SK-N-SH (cell line): ENCODE results near the gene LRMDA. TPM values are rescaled to one million over a fixed set of nuclear protein-coding genes. Genes with fewer than 3 reads are reported as not detected.

Source experiments
- CTCF ChIA-PET: fragments of 300-600, 350-600 bp; formaldehyde crosslinking; extraction: SDS; loops from one replicate; lab custom pipeline; 2021; lab: Yijun Ruan, JAX
- POLR2A ChIA-PET: fragments of 350-600 bp; sonication (Branson Sonifier 250); formaldehyde crosslinking; extraction: SDS; loops from one replicate; lab custom pipeline; 2020; ENCODE audit warnings: antibody characterized with exemption, inconsistent platforms; lab: Yijun Ruan, JAX
- DNase-seq: peaks from one replicate; pipeline ENCODE4 v3.0.0; 2012
- H2AFZ ChIP-seq: fragments of 200-600 bp; sonication (generic); 2 replicates; pipeline ENCODE4 v1.8.1; 2016; ENCODE audit warnings: antibody characterized with exemption, mild to moderate bottlenecking, low read depth
- H3F3A ChIP-seq: fragments of 200-600 bp; sonication (generic); replicated peaks from 2 replicates; pipeline ENCODE3; 2016; ENCODE audit warnings: antibody characterized with exemption, mild to moderate bottlenecking; ENCODE audit not compliant: insufficient read depth
- H3K27ac ChIP-seq, 2 experiments: fragments of 200-500 bp in 1 of 2; fragments of 200-600 bp in 1 of 2; sonication (Bioruptor generic) in 1 of 2; sonication (generic), shearing (Covaris generic) in 1 of 2; 2 replicates each; pipeline versions ENCODE4 v1.5.1 to v1.6.1; 2014 to 2016; ENCODE audit warnings: low read depth in 2 of 2, inconsistent platforms in 1 of 2, low read length in 1 of 2, mild to moderate bottlenecking in 1 of 2, mixed read lengths in 1 of 2
- H3K27me3 ChIP-seq: fragments of 200-600 bp; sonication (generic), shearing (Covaris generic); 2 replicates; pipeline ENCODE4 v1.6.1; 2016; ENCODE audit warnings: mixed run types; ENCODE audit not compliant: insufficient read depth
- H3K36me3 ChIP-seq, 2 experiments: fragments of 200-500 bp in 1 of 2; fragments of 200-600 bp in 1 of 2; sonication (Bioruptor generic) in 1 of 2; sonication (generic) in 1 of 2; replicated peaks in 1 of 2; 2 replicates each; pipeline versions ENCODE3 to v1.5.1; 2014 to 2016; ENCODE audit warnings: low read length in 1 of 2, mild to moderate bottlenecking in 1 of 2; ENCODE audit not compliant: insufficient read depth in 2 of 2, control insufficient read depth in 1 of 2
- H3K4me1 ChIP-seq, 2 experiments: fragments of 200-500 bp in 1 of 2; fragments of 200-600 bp in 1 of 2; sonication (Bioruptor generic) in 1 of 2; sonication (generic), shearing (Covaris generic) in 1 of 2; 2 replicates each; pipeline versions ENCODE4 v1.5.1 to v1.6.1; 2014 to 2016; ENCODE audit warnings: low read depth in 1 of 2, low read length in 1 of 2, mixed run types in 1 of 2; ENCODE audit not compliant: insufficient read depth in 2 of 2, control insufficient read depth in 1 of 2
- H3K4me2 ChIP-seq: fragments of 200-600 bp; sonication (generic), shearing (Covaris generic); 2 replicates; pipeline ENCODE4 v1.6.1; 2017; ENCODE audit warnings: mixed run types
- H3K4me3 ChIP-seq, 2 experiments: fragments of 200-500 bp in 1 of 2; fragments of 200-600 bp in 1 of 2; sonication (Bioruptor generic) in 1 of 2; sonication (generic), shearing (Covaris generic) in 1 of 2; 2 replicates each; pipeline versions ENCODE4 v1.5.1 to v1.8.1; 2014 to 2016; ENCODE audit warnings: low read depth in 2 of 2, inconsistent platforms in 1 of 2, low read length in 1 of 2, mild to moderate bottlenecking in 1 of 2, mixed read lengths in 1 of 2, moderate library complexity in 1 of 2
- H3K79me2 ChIP-seq: fragments of 200-600 bp; sonication (generic); 2 replicates; pipeline ENCODE4 v1.8.1; 2017; ENCODE audit warnings: mild to moderate bottlenecking; ENCODE audit not compliant: insufficient read depth
- H3K9ac ChIP-seq: fragments of 200-600 bp; sonication (generic); 2 replicates; pipeline ENCODE4 v1.6.1; 2017; ENCODE audit warnings: mixed run types
- H3K9me2 ChIP-seq: fragments of 200-600 bp; sonication (generic); 2 replicates; pipeline ENCODE4 v1.6.1; 2017; ENCODE audit warnings: mixed run types
- H3K9me3 ChIP-seq: fragments of 200-600 bp; sonication (generic); 2 replicates; pipeline ENCODE4 v1.6.1; 2017; ENCODE audit warnings: mixed run types, mild to moderate bottlenecking, moderate library complexity
- H4K20me1 ChIP-seq: fragments of 200-600 bp; sonication (generic); 2 replicates; pipeline ENCODE4 v1.6.1; 2017; ENCODE audit warnings: mild to moderate bottlenecking, mixed run types; ENCODE audit not compliant: insufficient read depth
- ELF1 ChIP-seq: IDR thresholded peaks from 2 replicates; pipeline ENCODE4 v1.4.0; 2012
- FOXJ3 ChIP-seq: sonication (generic); formaldehyde crosslinking; IDR thresholded peaks from 2 replicates; pipeline ENCODE4 v1.5.1; 2020; ENCODE audit warnings: mild to moderate bottlenecking, missing genetic modification reagents
- MXI1 ChIP-seq: IDR thresholded peaks from 2 replicates; pipeline ENCODE4 v1.6.1; 2012; ENCODE audit warnings: mild to moderate bottlenecking, low read depth, low read length, improper control_type of control experiment
- NFIC ChIP-seq: IDR thresholded peaks from 2 replicates; pipeline ENCODE4 v1.4.0; 2012; ENCODE audit warnings: borderline replicate concordance
- NRF1 ChIP-seq: IDR thresholded peaks from 2 replicates; pipeline ENCODE4 v1.6.1; 2012; ENCODE audit warnings: low read depth, mild to moderate bottlenecking, low read length
- POLR2AphosphoS5 ChIP-seq: IDR thresholded peaks from 2 replicates; pipeline ENCODE4 v1.6.1; 2012; ENCODE audit warnings: low read depth, low read length
- RCOR1 ChIP-seq: fragments of 150-350 bp; IDR thresholded peaks from 2 replicates; pipeline ENCODE4 v1.6.1; 2017; ENCODE audit warnings: antibody characterized with exemption, low read length
- RFX5 ChIP-seq: IDR thresholded peaks from 2 replicates; pipeline ENCODE4 v1.6.1; 2012; ENCODE audit warnings: mild to moderate bottlenecking, improper control_type of control experiment, low read length
- SIN3A ChIP-seq: IDR thresholded peaks from 2 replicates; pipeline ENCODE4 v1.6.1; 2012; ENCODE audit warnings: low read depth, mild to moderate bottlenecking, low read length, moderate library complexity, borderline replicate concordance
- TAF1 ChIP-seq: IDR thresholded peaks from 2 replicates; pipeline ENCODE4 v1.6.1; 2012; ENCODE audit warnings: low read depth, mild to moderate bottlenecking, low read length, moderate library complexity, borderline replicate concordance
- TCF12 ChIP-seq: IDR thresholded peaks from 2 replicates; pipeline ENCODE4 v1.4.0; 2012
- WGBS: methylation state at CpG from one replicate; pipeline ENCODE4 v1.1.6; 2017; ENCODE audit warnings: low lambda C conversion rate; 5-methylcytosine and 5-hydroxymethylcytosine counted together
- polyA plus RNA-seq, 3 experiments: library from polyadenylated mRNA; depleted of rRNA; stranded (reverse); fragments of >200 nt; gene quantifications; 2 replicates each; pipeline ENCODE4 v1.2.3, GENCODE V29; 2012
- TF ChIP-seq, protein P1 (sequence below): IDR thresholded peaks from 2 replicates; pipeline ENCODE4 v1.4.0; 2012; ENCODE audit warnings: low read depth
- TF ChIP-seq, protein P2 (sequence below): fragments of 150-350 bp; IDR thresholded peaks from 2 replicates; pipeline ENCODE4 v1.6.1; 2017; ENCODE audit warnings: antibody characterized with exemption, low read length, low read depth, borderline replicate concordance
- TF ChIP-seq, protein P3 (sequence below): IDR thresholded peaks from 2 replicates; pipeline ENCODE4 v1.4.0; 2012; ENCODE audit warnings: low read depth, borderline replicate concordance
- TF ChIP-seq, protein P4 (sequence below): IDR thresholded peaks from 2 replicates; pipeline ENCODE4 v1.6.1; 2012; ENCODE audit warnings: mild to moderate bottlenecking, low read depth, low read length, moderate library complexity

The LRMDA gene
- polyA plus RNA-seq, 1 of the 3 experiments (the other 2 are of a cell fraction): 0.95 TPM

DNA sequence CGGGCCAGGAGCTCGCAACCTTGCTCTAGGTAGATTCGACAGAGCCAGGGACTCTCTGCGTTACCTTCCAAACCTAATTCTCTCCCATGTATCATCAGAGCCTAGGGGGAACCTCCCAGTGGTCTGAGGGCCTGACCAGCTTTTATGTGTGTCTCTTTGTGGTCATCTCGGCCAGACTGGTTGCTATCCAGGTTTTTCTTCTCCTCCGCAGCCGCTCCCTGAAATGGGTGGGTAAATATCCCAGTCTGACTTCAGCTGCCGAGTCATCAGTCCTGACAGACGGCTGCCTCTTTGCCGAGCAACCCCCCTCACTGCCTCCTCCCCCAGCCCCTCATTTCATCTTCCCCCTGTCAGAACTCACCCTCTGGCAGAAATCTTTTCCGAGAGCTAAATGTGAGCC, 578.1 kb downstream of the LRMDA start:
- no peaks in the 10 kb centered on the region for H3F3A ChIP-seq
- no peaks in the 10 kb centered on the region for H3K36me3 ChIP-seq
- H4K20me1 ChIP-seq: no peaks in the 10 kb centered on the region
- DNase-seq: no peak
- H3K27ac ChIP-seq: no peak overlapping the region
- H3K9me3 ChIP-seq: no peaks in the 10 kb centered on the region
- ChIA-PET CTCF (interaction anchor here (0.5 to 1.6 kb wide), 3 partner anchors 10 to 592 kb away, joined by 3 to 4 read pairs (median 3); no protein-coding TSS in a partner anchor), POLR2A (no interaction called here)
- WGBS: 74% methylated on average over 9 of the region's 11 CpGs
- peaks cover 0 to 18% of the 10 kb centered on the region in 2 experiments; a peak in 2 of 4 replicates for H3K4me1 ChIP-seq
- no peaks in the 10 kb centered on the region for H3K9me2 ChIP-seq
- TF ChIP-seq TCF12 (no peak), MXI1 (no peak), RCOR1 (no peak), NRF1 (no peak), TAF1 (no peak), NFIC (no peak), RFX5 (no peak), FOXJ3 (no peak), POLR2AphosphoS5 (no peak), ELF1 (no peak), SIN3A (no peak)
- TF ChIP-seq, protein P1, sequence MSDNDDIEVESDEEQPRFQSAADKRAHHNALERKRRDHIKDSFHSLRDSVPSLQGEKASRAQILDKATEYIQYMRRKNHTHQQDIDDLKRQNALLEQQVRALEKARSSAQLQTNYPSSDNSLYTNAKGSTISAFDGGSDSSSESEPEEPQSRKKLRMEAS: no peak
- TF ChIP-seq, protein P2, sequence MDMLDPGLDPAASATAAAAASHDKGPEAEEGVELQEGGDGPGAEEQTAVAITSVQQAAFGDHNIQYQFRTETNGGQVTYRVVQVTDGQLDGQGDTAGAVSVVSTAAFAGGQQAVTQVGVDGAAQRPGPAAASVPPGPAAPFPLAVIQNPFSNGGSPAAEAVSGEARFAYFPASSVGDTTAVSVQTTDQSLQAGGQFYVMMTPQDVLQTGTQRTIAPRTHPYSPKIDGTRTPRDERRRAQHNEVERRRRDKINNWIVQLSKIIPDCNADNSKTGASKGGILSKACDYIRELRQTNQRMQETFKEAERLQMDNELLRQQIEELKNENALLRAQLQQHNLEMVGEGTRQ: no peak
- TF ChIP-seq, protein P3, sequence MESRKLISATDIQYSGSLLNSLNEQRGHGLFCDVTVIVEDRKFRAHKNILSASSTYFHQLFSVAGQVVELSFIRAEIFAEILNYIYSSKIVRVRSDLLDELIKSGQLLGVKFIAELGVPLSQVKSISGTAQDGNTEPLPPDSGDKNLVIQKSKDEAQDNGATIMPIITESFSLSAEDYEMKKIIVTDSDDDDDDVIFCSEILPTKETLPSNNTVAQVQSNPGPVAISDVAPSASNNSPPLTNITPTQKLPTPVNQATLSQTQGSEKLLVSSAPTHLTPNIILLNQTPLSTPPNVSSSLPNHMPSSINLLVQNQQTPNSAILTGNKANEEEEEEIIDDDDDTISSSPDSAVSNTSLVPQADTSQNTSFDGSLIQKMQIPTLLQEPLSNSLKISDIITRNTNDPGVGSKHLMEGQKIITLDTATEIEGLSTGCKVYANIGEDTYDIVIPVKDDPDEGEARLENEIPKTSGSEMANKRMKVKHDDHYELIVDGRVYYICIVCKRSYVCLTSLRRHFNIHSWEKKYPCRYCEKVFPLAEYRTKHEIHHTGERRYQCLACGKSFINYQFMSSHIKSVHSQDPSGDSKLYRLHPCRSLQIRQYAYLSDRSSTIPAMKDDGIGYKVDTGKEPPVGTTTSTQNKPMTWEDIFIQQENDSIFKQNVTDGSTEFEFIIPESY: no peak
- TF ChIP-seq, protein P4, sequence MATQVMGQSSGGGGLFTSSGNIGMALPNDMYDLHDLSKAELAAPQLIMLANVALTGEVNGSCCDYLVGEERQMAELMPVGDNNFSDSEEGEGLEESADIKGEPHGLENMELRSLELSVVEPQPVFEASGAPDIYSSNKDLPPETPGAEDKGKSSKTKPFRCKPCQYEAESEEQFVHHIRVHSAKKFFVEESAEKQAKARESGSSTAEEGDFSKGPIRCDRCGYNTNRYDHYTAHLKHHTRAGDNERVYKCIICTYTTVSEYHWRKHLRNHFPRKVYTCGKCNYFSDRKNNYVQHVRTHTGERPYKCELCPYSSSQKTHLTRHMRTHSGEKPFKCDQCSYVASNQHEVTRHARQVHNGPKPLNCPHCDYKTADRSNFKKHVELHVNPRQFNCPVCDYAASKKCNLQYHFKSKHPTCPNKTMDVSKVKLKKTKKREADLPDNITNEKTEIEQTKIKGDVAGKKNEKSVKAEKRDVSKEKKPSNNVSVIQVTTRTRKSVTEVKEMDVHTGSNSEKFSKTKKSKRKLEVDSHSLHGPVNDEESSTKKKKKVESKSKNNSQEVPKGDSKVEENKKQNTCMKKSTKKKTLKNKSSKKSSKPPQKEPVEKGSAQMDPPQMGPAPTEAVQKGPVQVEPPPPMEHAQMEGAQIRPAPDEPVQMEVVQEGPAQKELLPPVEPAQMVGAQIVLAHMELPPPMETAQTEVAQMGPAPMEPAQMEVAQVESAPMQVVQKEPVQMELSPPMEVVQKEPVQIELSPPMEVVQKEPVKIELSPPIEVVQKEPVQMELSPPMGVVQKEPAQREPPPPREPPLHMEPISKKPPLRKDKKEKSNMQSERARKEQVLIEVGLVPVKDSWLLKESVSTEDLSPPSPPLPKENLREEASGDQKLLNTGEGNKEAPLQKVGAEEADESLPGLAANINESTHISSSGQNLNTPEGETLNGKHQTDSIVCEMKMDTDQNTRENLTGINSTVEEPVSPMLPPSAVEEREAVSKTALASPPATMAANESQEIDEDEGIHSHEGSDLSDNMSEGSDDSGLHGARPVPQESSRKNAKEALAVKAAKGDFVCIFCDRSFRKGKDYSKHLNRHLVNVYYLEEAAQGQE: no peak
- H3K4me3 ChIP-seq: no peak overlapping the region
- H3K9ac ChIP-seq: no peak overlapping the region
- H3K27me3 ChIP-seq: no peaks in the 10 kb centered on the region
- no peaks in the 10 kb centered on the region for H3K79me2 ChIP-seq
- H3K4me2 ChIP-seq: no peak overlapping the region
- no peak overlapping the region for H2AFZ ChIP-seq
